Naive thymus-derived CD8-positive, alpha-beta T cell (primary cell): ENCODE measurements around the gene MLXIP. TPM values are rescaled to one million over a fixed set of nuclear protein-coding genes. Genes with fewer than 3 reads are reported as not detected.

Experiments
- ATAC-seq, 2 donors: fragments of 150-1000 bp; cut with Tn5 transposase in 1 of 2; sonication (Bioruptor Pico), chemical (Tn5 transposase) in 1 of 2; 1 replicate in 1 of 2; 2 replicates in 1 of 2; pipeline ENCODE4 v1.10.0; 2021; ENCODE audit warnings: mild to moderate bottlenecking in 2 of 2, moderate library complexity in 2 of 2
- POLR2A ChIA-PET: fragments of 350-600 bp; sonication (Branson Sonifier 250); formaldehyde crosslinking; loops from one replicate; lab custom pipeline; 2021; ENCODE audit warnings: antibody characterized with exemption; lab: Charles Lee
- DNase-seq, 10 donors: peaks; one replicate each; pipeline versions ENCODE4 v3.0.0 to v3.0.0-alpha.2; 2020 to 2022
- H3K27ac Mint-ChIP-seq, 10 donors: one replicate each; pipeline ENCODE4 v1.8.0; 2020 to 2022; ENCODE audit warnings: mild to moderate bottlenecking in 10 of 10, mixed read lengths in 10 of 10, moderate library complexity in 4 of 10, inconsistent platforms in 1 of 10
- H3K27me3 Mint-ChIP-seq, 5 donors: one replicate each; pipeline ENCODE4 v1.8.0; 2021 to 2022; ENCODE audit warnings: mixed read lengths in 5 of 5
- H3K36me3 Mint-ChIP-seq, 3 donors: one replicate each; pipeline ENCODE4 v1.8.0; 2020 to 2022; ENCODE audit warnings: mixed read lengths in 3 of 3, mild to moderate bottlenecking in 2 of 3, inconsistent platforms in 1 of 3
- H3K4me1 Mint-ChIP-seq, 4 donors: one replicate each; pipeline ENCODE4 v1.8.0; 2021 to 2022; ENCODE audit warnings: mixed read lengths in 4 of 4
- H3K4me3 Mint-ChIP-seq, 10 donors: one replicate each; pipeline ENCODE4 v1.8.0; 2020 to 2022; ENCODE audit warnings: mild to moderate bottlenecking in 10 of 10, mixed read lengths in 10 of 10, moderate library complexity in 6 of 10, inconsistent platforms in 1 of 10
- H3K9me3 Mint-ChIP-seq, 9 donors: one replicate each; pipeline ENCODE4 v1.8.0; 2020 to 2022; ENCODE audit warnings: mixed read lengths in 9 of 9, mild to moderate bottlenecking in 3 of 9, inconsistent platforms in 1 of 9, moderate library complexity in 1 of 9
- polyA plus RNA-seq, 3 donors: library from polyadenylated mRNA; unstranded; fragments of 300-500 nt; fragmentation: Illumina TruSeq; gene quantifications; one replicate each; pipeline ENCODE4 v1.2.3, GENCODE V29; 2021
- total RNA-seq, 8 experiments: library from RNA in 2 of 8; stranded (reverse) in 2 of 8; gene quantifications; one replicate each; pipeline ENCODE4 v1.2.3 and lab custom pipeline; 2021 to 2026

Gene MLXIP
- total and polyA plus RNA-seq, 5 experiments from 2014 or later, result 17.3 to 165 (median 43.3) TPM

DNA sequence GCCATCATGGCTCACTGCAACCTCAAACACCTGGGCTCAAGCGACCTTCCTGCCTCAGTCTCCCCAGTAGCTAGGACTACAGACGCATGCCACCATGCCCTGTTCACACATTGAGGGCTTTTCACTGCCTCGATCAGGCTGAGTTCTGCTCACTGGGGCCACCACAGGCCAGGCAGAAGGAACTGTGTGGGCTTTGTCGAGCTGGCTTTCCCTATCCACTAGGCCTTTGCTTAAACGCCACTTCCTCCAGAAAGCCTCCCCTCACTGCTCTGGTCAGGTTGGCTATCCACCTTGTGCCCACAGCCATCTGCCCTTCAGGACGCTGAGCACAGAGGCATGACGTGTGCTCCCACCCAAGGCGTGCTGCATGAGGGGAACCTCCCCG lies 45.2 kb downstream of the MLXIP start:
- peaks cover 0 to 29% (median 2%) of the 10 kb centered on the region in 3 donors for H3K36me3 Mint-ChIP-seq
- DNase-seq, result no peak
- H3K27ac Mint-ChIP-seq, result peak overlapping the region in 7 of 10 donors; percentile 22 to 95 (median 85)
- H3K4me1 Mint-ChIP-seq, result peaks cover 29 to 74% (median 61%) of the 10 kb centered on the region in 4 donors
- no peak for ATAC-seq
- H3K27me3 Mint-ChIP-seq, result peaks cover 0 to 1% (median 0%) of the 10 kb centered on the region in 5 donors
- no peaks in the 10 kb centered on the region for H3K9me3 Mint-ChIP-seq
- H3K4me3 Mint-ChIP-seq, result peak overlapping the region in 4 of 10 donors; percentile 22 to 86 (median 44)
- POLR2A ChIA-PET, result interaction anchor here (0.6 to 3.5 kb wide), 9 partner anchors 17 to 407 kb away, joined by 3 to 29 read pairs (median 5); partner anchors contain the start of gene MLXIP

DNA sequence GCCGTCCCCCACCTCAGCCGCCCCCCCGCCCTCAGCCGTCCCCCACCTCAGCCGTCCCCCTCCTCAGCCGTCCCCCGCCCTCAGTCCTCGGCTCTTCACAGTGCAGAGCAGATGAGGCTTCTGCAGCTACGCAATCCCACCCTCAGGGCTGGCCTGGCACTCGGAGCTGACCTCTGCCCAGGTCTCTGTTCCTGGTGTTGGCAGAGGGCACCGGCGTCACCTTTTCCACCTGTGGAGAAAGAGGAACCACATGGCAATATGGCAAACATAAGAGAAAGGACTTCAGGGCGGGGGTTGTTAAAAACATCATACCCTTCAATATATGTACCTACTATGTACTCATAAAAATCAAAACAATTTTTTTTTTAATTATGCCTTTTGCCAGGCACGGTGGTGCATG lies 45.8 kb downstream of the MLXIP start:
- Mint-ChIP-seq H3K27me3 (peaks cover 0 to 1% (median 0%) of the 10 kb centered on the region in 5 donors), H3K4me3 (peak overlapping the region in 1 of 10 donors; percentile 10), H3K4me1 (peaks cover 29 to 70% (median 59%) of the 10 kb centered on the region in 4 donors), H3K27ac (peak overlapping the region in 1 of 10 donors; percentile 82), H3K9me3 (no peaks in the 10 kb centered on the region), H3K36me3 (peaks cover 0 to 33% (median 2%) of the 10 kb centered on the region in 3 donors)
- no peak for ATAC-seq
- POLR2A ChIA-PET, result interaction anchor here (0.6 to 3.5 kb wide), 6 partner anchors 36 to 408 kb away, joined by 3 to 29 read pairs (median 6); partner anchors contain the start of gene MLXIP
- no peak for DNase-seq

DNA sequence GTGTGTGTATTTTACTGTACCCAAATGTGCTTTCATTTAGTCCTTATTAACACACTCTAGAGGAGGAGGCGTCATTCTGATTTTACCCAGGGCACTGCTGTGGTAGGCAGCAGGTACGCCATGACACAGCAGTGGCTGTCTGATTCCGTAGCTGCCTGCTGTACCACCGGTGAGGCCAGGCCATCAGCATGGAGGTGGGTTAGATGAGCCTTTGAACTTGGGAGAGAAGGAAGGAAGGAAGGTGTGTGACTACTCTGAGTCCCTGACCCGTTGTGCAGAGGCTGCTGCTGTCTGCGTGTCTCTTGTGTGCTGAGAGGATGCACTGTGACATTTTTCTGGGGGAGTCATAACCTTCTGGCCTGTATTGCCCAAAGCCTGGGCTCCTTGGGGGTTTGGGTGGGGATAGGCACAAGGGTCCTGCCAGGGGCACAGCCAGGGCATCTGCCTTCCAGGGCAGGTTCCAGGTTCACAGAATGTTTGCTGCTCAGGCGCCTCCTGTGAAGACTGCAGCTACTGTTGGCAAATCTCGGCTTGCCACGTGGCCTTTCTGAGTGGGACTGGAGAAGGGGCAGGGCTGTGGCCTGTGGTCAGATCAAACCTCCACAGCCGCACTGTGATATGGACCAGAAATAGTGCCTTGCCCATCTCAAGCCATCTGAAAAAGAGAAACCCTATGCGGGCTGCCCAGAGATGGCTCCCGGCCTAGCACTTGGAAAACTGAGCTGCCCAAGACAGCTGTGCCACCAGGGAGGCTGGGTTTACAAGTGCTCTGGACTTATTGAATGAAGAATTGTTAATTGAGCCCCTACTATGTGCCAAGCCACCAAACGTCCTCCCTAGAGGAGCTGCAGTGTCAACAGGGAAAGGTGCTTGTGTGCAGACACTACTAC lies 47.1 kb downstream of the MLXIP start:
- Mint-ChIP-seq H3K4me1 (peaks cover 22 to 58% (median 49%) of the 10 kb centered on the region in 4 donors), H3K4me3 (peak overlapping the region in 8 of 10 donors; percentile 21 to 86 (median 60)), H3K27ac (peak overlapping the region in 9 of 10 donors; percentile 47 to 92 (median 75)), H3K27me3 (peaks cover 0 to 1% (median 0%) of the 10 kb centered on the region in 5 donors), H3K9me3 (no peaks in the 10 kb centered on the region), H3K36me3 (peaks cover 0 to 45% (median 3%) of the 10 kb centered on the region in 3 donors)
- DNase-seq, result no peak
- POLR2A ChIA-PET, result interaction anchor here (1.5 kb wide), 1 partner anchor 47 kb away, joined by 6 read pairs; the partner anchor contains the start of gene MLXIP
- peak in 1 of 2 donors; percentile 44 for ATAC-seq

DNA sequence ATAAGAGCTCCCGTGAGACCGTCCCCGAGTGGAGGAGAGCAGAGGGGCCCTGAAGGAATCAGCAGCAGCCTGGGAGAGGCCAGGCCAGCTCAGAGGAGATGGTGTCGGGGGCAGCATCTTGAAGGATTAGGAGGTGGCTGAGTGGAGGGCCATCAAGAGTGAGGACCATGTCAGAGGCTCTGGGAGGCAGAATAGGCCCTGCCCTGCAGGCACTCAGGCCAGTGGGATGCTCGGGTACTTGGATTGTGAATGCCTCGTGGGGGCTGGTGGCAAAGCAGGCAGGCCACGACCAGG lies 47.7 kb downstream of the MLXIP start:
- DNase-seq (no peak), ATAC-seq (no peak)
- Mint-ChIP-seq H3K9me3 (no peaks in the 10 kb centered on the region), H3K4me1 (peaks cover 22 to 55% (median 49%) of the 10 kb centered on the region in 4 donors), H3K4me3 (peak overlapping the region in 3 of 10 donors; percentile 11 to 30 (median 22)), H3K27ac (peak overlapping the region in 7 of 10 donors; percentile 8 to 88 (median 73)), H3K36me3 (peaks cover 0 to 50% (median 6%) of the 10 kb centered on the region in 3 donors), H3K27me3 (peaks cover 0 to 1% (median 0%) of the 10 kb centered on the region in 5 donors)
- POLR2A ChIA-PET, result no interaction called here

DNA sequence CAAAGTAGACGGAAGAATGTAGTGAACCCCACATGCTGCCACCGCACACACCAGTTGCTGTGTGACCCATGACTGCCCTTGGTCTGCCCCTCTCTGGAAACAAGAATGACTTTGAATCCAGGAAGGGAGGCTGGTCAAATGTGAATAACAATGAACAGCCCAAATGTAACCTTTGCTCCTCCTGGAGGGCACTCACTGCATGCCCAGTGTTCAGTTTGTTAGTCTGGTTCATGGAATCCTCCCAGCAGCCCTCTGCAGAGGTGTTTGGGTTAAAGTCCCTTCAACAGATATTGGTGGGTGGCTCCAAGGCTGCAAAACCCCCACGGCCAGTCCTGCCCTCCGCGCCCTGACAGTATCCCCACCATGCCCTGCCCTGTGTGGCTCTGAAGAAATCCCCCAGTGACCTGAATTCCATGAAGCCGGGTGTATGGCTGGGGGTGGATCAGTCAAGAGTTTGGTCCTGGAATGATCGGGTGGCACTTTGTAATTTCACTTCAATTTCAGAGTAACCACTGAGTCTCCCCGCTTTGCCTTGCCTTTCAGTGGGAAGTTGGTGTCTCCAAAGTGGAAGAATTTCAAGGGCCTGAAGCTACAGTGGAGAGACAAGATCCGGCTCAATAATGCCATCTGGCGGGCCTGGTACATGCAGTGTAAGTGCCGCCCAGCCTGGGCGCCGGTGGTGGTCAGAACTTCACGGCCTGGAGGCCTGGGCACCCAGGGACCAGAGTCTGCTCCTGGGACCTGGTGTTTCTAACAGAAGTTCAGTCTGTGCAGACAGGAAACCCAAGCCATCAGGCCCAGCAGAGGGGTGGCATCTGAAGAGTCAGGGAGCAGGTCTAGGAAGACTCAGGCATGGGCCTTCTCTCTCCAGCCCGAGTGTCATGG lies 48.4 kb downstream of the MLXIP start:
- Mint-ChIP-seq H3K36me3 (peaks cover 0 to 56% (median 6%) of the 10 kb centered on the region in 3 donors), H3K4me3 (no peak overlapping the region), H3K27ac (peak overlapping the region in 6 of 10 donors; percentile 15 to 82 (median 35)), H3K27me3 (peaks cover 0 to 1% (median 0%) of the 10 kb centered on the region in 5 donors), H3K9me3 (no peaks in the 10 kb centered on the region), H3K4me1 (peaks cover 18 to 48% (median 42%) of the 10 kb centered on the region in 4 donors)
- DNase-seq (no peak), ATAC-seq (no peak)
- POLR2A ChIA-PET, result no interaction called here

DNA sequence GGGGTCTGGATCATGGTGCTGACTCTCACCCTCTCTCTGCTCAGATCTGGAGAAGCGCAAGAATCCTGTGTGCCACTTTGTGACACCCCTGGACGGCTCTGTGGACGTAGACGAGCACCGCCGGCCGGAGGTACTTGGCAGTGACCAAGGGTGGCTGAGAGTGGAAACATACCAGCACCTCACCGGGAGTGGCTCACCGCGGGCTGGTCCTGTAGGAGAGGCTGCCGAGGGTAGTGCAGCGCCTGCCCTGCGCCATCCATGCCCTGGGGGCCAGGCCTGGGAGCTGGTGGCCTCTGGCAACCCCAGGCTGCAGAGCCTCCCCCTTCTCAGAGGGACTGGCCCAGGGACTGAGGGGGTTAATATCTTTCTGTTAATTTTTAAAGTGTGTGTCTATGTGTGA lies 49.3 kb downstream of the MLXIP start:
- Mint-ChIP-seq H3K4me1 (peaks cover 17 to 41% (median 34%) of the 10 kb centered on the region in 4 donors), H3K36me3 (peaks cover 0 to 65% (median 11%) of the 10 kb centered on the region in 3 donors), H3K9me3 (no peaks in the 10 kb centered on the region), H3K4me3 (no peak overlapping the region), H3K27ac (no peak overlapping the region), H3K27me3 (peaks cover 0 to 1% (median 0%) of the 10 kb centered on the region in 5 donors)
- DNase-seq, result no peak
- no peak for ATAC-seq
- POLR2A ChIA-PET, result no interaction called here

DNA sequence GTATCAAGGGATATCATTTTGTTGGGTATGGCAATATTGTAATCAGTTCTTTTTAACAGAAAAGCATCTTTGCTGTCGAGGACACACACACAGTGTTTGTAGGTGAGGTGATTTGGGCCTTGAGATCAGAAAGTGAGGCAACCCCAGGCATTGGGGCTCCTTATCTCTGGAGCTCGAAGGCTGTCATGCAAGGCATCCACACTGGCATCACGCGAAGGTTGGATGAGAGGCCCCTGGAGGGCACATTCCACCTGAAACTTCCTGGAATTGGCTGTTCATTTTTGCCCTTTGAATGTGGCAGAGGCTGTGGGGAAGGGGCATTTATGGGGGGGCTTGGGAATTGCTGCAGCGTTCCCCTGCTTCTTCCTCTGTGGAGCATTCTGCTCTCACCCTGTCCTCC lies 49.9 kb downstream of the MLXIP start:
- Mint-ChIP-seq H3K27me3 (peaks cover 0 to under 1% (median 0%) of the 10 kb centered on the region in 5 donors), H3K36me3 (peaks cover 0 to 70% (median 11%) of the 10 kb centered on the region in 3 donors), H3K4me1 (peaks cover 13 to 34% (median 28%) of the 10 kb centered on the region in 4 donors), H3K27ac (peak overlapping the region in 2 of 10 donors; percentile 6 to 85), H3K4me3 (no peak overlapping the region), H3K9me3 (no peaks in the 10 kb centered on the region)
- no peak for DNase-seq
- POLR2A ChIA-PET, result no interaction called here
- no peak for ATAC-seq

DNA sequence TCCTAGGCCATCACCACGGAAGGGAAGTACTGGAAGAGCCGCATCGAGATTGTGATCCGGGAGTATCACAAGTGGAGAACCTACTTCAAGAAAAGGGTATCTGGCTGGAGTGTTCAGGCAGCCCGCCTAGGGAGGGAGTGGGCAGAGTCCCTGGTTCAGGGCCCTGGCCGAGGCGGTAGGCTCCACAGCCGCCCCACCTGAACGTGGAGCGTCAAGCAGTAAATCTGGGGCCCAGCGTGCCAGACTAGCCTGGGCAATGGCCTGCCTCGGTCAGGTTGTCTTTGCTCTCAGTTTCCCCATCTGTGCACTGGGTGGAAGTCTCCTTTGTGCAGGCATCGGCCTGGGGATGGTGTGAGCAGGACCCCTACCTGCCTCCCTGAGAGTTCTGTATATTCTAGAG lies 50.6 kb downstream of the MLXIP start:
- DNase-seq (no peak), ATAC-seq (no peak)
- no peak overlapping the region for H3K4me3 Mint-ChIP-seq
- H3K4me1 Mint-ChIP-seq, result peaks cover 11 to 30% (median 24%) of the 10 kb centered on the region in 4 donors
- H3K9me3 Mint-ChIP-seq, result no peaks in the 10 kb centered on the region
- peak overlapping the region in 1 of 10 donors; percentile 49 for H3K27ac Mint-ChIP-seq
- H3K27me3 Mint-ChIP-seq, result no peaks in the 10 kb centered on the region
- POLR2A ChIA-PET, result interaction anchor here (0.6 kb wide), 1 partner anchor 131 kb away, joined by 3 read pairs; no protein-coding TSS in a partner anchor
- H3K36me3 Mint-ChIP-seq, result peaks cover 0 to 76% (median 11%) of the 10 kb centered on the region in 3 donors

DNA sequence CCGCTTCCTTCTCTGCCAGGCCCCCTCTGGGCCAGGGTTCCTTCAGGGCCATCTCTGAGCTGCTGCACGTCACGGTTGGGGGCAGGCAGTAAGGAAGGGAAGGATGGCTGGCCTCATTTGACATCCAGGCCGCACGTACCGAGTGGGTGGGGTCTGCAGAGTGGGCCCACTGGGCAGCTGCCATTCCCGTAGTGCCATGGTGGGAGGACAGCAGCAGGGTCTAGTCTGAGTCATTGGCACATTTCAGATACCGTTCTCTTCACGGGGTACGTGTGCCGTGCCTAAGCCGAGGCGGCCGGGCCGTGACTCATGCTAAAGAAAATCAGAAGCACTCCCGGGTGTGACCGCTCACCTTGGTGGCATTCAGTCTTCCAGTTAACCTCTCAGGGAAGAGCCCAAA lies 51.6 kb downstream of the MLXIP start:
- Mint-ChIP-seq H3K36me3 (peaks cover 0 to 86% (median 14%) of the 10 kb centered on the region in 3 donors), H3K9me3 (no peaks in the 10 kb centered on the region), H3K4me1 (peaks cover 11 to 27% (median 19%) of the 10 kb centered on the region in 4 donors), H3K27ac (peak overlapping the region in 1 of 10 donors; percentile 49), H3K27me3 (no peaks in the 10 kb centered on the region), H3K4me3 (no peak overlapping the region)
- POLR2A ChIA-PET, result no interaction called here
- DNase-seq (no peak), ATAC-seq (no peak)

DNA sequence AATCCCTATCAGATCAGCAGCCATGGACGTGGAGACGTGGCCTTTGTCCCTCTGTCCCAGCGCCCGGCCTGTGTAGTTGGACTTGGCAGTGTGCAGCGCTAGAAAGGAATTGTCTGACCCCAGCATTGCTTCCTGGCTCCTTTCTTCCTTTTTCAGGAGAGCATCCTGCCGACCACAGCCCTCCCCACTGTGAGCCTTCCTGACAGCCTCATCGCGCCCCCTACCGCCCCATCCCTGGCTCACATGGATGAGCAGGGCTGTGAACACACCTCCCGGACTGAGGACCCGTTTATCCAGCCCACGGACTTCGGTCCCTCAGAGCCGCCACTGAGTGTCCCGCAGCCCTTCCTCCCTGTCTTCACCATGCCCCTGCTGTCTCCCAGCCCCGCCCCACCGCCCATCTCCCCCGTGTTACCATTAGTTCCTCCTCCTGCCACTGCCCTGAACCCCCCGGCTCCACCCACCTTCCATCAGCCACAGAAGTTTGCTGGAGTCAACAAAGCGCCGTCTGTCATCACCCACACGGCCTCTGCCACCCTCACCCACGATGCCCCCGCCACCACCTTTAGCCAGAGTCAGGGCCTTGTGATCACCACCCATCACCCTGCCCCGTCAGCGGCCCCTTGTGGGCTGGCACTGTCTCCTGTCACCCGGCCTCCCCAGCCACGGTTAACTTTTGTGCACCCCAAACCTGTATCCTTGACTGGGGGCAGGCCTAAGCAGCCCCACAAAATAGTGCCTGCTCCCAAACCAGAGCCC lies 54.8 kb downstream of the MLXIP start:
- peaks cover 0 to 3% (median under 1%) of the 10 kb centered on the region in 4 donors for H3K4me1 Mint-ChIP-seq
- no peaks in the 10 kb centered on the region for H3K9me3 Mint-ChIP-seq
- peak overlapping the region in 4 of 10 donors; percentile 30 to 82 (median 44) for H3K27ac Mint-ChIP-seq
- DNase-seq (no peak), ATAC-seq (no peak)
- no peaks in the 10 kb centered on the region for H3K27me3 Mint-ChIP-seq
- H3K4me3 Mint-ChIP-seq, result no peak overlapping the region
- H3K36me3 Mint-ChIP-seq, result peaks cover 0 to 78% (median 13%) of the 10 kb centered on the region in 3 donors
- POLR2A ChIA-PET, result no interaction called here

DNA sequence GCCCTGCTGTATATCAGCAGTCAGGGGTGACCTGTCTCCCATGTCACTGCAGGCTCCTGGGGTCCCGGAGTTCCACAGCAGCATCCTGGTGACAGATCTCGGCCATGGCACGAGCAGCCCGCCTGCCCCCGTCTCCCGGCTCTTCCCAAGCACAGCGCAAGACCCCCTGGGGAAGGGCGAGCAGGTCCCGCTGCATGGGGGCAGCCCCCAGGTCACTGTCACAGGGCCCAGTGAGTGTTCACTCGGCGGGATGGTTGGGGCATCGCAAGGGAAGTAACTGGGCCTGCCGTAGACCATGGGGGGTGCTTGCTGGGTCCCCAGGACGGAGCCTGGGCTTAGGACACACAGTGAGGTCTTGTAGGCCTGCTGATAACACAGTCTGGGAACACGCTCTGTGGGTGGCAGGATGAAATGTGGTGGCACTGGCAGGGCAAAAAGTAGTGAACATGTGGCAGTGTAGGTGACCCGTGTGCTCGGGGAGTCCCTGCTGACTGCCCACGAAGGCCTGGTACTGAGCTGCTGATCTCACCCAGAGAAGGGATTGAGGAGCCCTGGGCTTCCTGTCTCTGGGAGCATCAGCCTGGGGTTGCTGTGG lies 57.0 kb downstream of the MLXIP start:
- ATAC-seq (no peak), DNase-seq (no peak)
- Mint-ChIP-seq H3K9me3 (no peaks in the 10 kb centered on the region), H3K27ac (peak overlapping the region in 2 of 10 donors; percentile 21 to 34), H3K27me3 (no peaks in the 10 kb centered on the region), H3K4me3 (no peak overlapping the region), H3K4me1 (no peaks in the 10 kb centered on the region), H3K36me3 (peaks cover 0 to 73% (median 16%) of the 10 kb centered on the region in 3 donors)
- POLR2A ChIA-PET, result no interaction called here
